ENCODE data around the gene CREB3L4.

DNA sequence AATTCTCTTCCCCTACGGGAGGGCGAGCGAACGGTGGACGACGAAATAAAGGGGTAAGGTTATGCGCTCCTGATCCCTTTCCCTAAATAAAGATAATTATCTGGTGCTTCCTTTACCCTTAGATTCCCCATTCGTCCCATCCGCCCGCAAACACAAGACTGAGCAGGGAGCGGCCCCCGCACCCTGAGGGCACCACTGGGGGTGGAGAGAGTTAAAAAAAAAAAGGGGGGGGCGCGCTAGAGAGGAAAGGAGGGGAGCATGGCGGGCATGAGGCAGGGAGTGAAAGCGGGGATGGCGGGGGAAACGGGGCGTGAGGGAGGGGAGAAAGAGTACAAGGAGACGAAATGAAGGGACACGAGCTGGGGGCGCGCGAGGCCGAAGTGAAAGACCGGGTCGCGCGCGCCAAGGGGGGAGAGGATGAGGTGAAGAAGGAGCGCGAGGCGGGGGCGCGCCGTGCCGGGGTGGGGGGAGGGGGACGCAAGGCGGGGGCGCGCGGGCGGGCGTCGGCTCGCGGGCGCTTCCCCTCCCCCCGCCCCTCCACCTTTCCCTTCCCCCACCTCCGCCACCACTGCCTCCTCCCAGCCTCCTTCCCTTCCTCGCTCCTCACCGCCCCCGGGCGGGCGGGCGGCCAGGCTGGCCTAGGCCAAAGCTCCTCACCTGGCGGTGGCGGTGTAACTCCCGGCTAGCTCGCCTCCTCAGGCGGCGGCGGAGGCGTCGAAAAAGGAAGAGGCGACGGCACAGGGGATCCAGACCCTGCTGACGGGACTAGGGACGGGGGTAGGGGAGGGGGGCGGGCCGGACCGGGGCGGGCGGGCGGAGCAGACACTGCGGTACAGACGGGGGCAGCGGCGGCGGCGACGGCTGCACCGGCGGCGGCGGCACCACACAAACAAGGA lies 45.4 kb upstream of the CREB3L4 start:
- TF ChIP-seq MAZ (IDR thresholded peaks at IDR 0.05; ENCODE audit: borderline replicate concordance, low read depth, low read length) (no peak), POLR2A (IDR thresholded peaks at IDR 0.05; ENCODE audit: low read length) (no peak), CEBPB (IDR thresholded peaks at IDR 0.05) (no peak), EHF (CRISPR knock-in tag; IDR thresholded peaks at IDR 0.05) (no peak), JUN (IDR thresholded peaks at IDR 0.05) (peak in 1 of 2 experiments; percentile 59; a peak in 1 of 5 replicates), MYC (IDR thresholded peaks at IDR 0.05; ENCODE audit: borderline replicate concordance, low read length) (no peak), HOXA7 (CRISPR knock-in tag; IDR thresholded peaks at IDR 0.05) (no peak), SMC3 (IDR thresholded peaks at IDR 0.05) (0 out of 3 replicates have a peak, but pooled peaks have one; percentile 6), FOSL2 (IDR thresholded peaks at IDR 0.05) (no peak), FOSL2 (CRISPR knock-in tag; IDR thresholded peaks at IDR 0.05) (no peak)
- TF ChIP-seq, protein P1, sequence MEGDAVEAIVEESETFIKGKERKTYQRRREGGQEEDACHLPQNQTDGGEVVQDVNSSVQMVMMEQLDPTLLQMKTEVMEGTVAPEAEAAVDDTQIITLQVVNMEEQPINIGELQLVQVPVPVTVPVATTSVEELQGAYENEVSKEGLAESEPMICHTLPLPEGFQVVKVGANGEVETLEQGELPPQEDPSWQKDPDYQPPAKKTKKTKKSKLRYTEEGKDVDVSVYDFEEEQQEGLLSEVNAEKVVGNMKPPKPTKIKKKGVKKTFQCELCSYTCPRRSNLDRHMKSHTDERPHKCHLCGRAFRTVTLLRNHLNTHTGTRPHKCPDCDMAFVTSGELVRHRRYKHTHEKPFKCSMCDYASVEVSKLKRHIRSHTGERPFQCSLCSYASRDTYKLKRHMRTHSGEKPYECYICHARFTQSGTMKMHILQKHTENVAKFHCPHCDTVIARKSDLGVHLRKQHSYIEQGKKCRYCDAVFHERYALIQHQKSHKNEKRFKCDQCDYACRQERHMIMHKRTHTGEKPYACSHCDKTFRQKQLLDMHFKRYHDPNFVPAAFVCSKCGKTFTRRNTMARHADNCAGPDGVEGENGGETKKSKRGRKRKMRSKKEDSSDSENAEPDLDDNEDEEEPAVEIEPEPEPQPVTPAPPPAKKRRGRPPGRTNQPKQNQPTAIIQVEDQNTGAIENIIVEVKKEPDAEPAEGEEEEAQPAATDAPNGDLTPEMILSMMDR (IDR thresholded peaks at IDR 0.05): peak; percentile 17; the same call in 1 of the 3 replicates
- TF ChIP-seq, protein P2, sequence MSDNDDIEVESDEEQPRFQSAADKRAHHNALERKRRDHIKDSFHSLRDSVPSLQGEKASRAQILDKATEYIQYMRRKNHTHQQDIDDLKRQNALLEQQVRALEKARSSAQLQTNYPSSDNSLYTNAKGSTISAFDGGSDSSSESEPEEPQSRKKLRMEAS (IDR thresholded peaks at IDR 0.05): no peak
- TF ChIP-seq, protein P3, sequence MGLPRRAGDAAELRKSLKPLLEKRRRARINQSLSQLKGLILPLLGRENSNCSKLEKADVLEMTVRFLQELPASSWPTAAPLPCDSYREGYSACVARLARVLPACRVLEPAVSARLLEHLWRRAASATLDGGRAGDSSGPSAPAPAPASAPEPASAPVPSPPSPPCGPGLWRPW (IDR thresholded peaks at IDR 0.05): no peak
